Subcutaneous adipose tissue (tissue), 4 donors: ENCODE results near the gene ITFG2. TPM values are rescaled to one million over a fixed set of nuclear protein-coding genes. Genes with fewer than 3 reads are reported as not detected.

Experiments used
- CTCF ChIP-seq: fragments of 450-650 bp; IDR thresholded peaks from one replicate; pipeline ENCODE4 v1.5.1; 2016; ENCODE audit warnings: low read depth, mild to moderate bottlenecking, control low read depth, antibody characterized with exemption, moderate library complexity
- total RNA-seq, 4 donors: library from RNA; depleted of rRNA; stranded (reverse); fragments of >200 nt; gene quantifications; one replicate each; pipeline ENCODE4 v1.1.0, GENCODE V29; 2016

ITFG2 gene
- total RNA-seq, 4 donors from 2014 or later, result 10.9 to 37.7 (median 23.4) TPM

GRCh38 chr12:2772370-2772769 is 40.1 kb upstream of the ITFG2 start:
- TF ChIP-seq CTCF, result no peak

GRCh38 chr12:2773199-2773875 is 39.1 kb upstream of the ITFG2 start:
- no peak for TF ChIP-seq CTCF

GRCh38 chr12:2775431-2775830 is 37.0 kb upstream of the ITFG2 start:
- TF ChIP-seq CTCF, result no peak

GRCh38 chr12:2776129-2776806 is 36.2 kb upstream of the ITFG2 start:
- no peak for TF ChIP-seq CTCF

GRCh38 chr12:2779281-2779680 is 33.2 kb upstream of the ITFG2 start:
- no peak for TF ChIP-seq CTCF

GRCh38 chr12:2783936-2784600 is 28.4 kb upstream of the ITFG2 start:
- TF ChIP-seq CTCF, result no peak

- no peak for TF ChIP-seq CTCF
These were observed 27.5 kb upstream of the ITFG2 start for GRCh38 chr12:2785017-2785416.
